RWPE2 (cell line): ENCODE measurements around the gene FAM193B.

Experiments used
- ATAC-seq: fragments of 200-7000 bp; cut with Tn5 transposase; 3 replicates; pipeline ENCODE4 v1.9.1; 2021; ENCODE audit warnings: low read depth
- DNase-seq: peaks from one replicate; pipeline ENCODE4 v3.0.0-alpha.2; 2020; ENCODE audit warnings: low spot score
- H3K27ac ChIP-seq: fragments of 450-650 bp; 2 replicates; pipeline ENCODE4 v1.5.1; 2017; ENCODE audit warnings: mild to moderate bottlenecking; ENCODE audit not compliant: poor library complexity, severe bottlenecking
- H3K27me3 ChIP-seq: fragments of 250-450 bp; sonication (Bioruptor Pico); 2 replicates; pipeline ENCODE4 v1.5.1; 2021; ENCODE audit warnings: mild to moderate bottlenecking, moderate library complexity; ENCODE audit not compliant: insufficient read depth, poor library complexity, severe bottlenecking
- H3K36me3 ChIP-seq: fragments of 250-450 bp; sonication (Bioruptor Pico); 2 replicates; pipeline ENCODE4 v1.5.1; 2020; ENCODE audit warnings: low read depth, mild to moderate bottlenecking, moderate library complexity
- H3K4me1 ChIP-seq: fragments of 250-450 bp; sonication (Bioruptor Pico); 2 replicates; pipeline ENCODE4 v1.5.1; 2021; ENCODE audit warnings: mild to moderate bottlenecking, moderate library complexity; ENCODE audit not compliant: insufficient read depth, poor library complexity, severe bottlenecking
- H3K4me3 ChIP-seq: fragments of 250-450 bp; sonication (Bioruptor Pico); 2 replicates; pipeline ENCODE4 v1.5.1; 2021; ENCODE audit warnings: mild to moderate bottlenecking, moderate library complexity; ENCODE audit not compliant: severe bottlenecking
- H3K9me3 ChIP-seq: fragments of 250-450 bp; sonication (Bioruptor Pico); 2 replicates; pipeline ENCODE4 v1.5.1; 2021; ENCODE audit warnings: mild to moderate bottlenecking, moderate library complexity; ENCODE audit not compliant: severe bottlenecking
- CTCF ChIP-seq: fragments of 450-650 bp; IDR thresholded peaks from one replicate; pipeline ENCODE4 v1.5.1; 2017; ENCODE audit warnings: mild to moderate bottlenecking, moderate library complexity; ENCODE audit not compliant: poor library complexity, severe bottlenecking

FAM193B gene

GRCh38 chr5:177547736-177548135 lies 6.6 kb downstream of the FAM193B start:
- no peaks in the 10 kb centered on the region for H3K27me3 ChIP-seq
- H3K9me3 ChIP-seq, result no peaks in the 10 kb centered on the region
- peaks cover 26% of the 10 kb centered on the region for H3K4me1 ChIP-seq
- H3K4me3 ChIP-seq, result no peak overlapping the region
- ATAC-seq, result no peak
- H3K27ac ChIP-seq, result peak overlapping the region; percentile 66
- DNase-seq, result no peak
- TF ChIP-seq CTCF, result no peak
- peaks cover 38% of the 10 kb centered on the region for H3K36me3 ChIP-seq

- no peaks in the 10 kb centered on the region for H3K27me3 ChIP-seq
- H3K4me1 ChIP-seq, result peaks cover 26% of the 10 kb centered on the region
- H3K36me3 ChIP-seq, result peaks cover 35% of the 10 kb centered on the region
- peak overlapping the region; percentile 66 for H3K27ac ChIP-seq
- H3K4me3 ChIP-seq, result no peak overlapping the region
- no peaks in the 10 kb centered on the region for H3K9me3 ChIP-seq
- DNase-seq (peak; percentile 90), ATAC-seq (peak; percentile 98)
- peak; percentile 47 for TF ChIP-seq CTCF
Measured at GRCh38 chr5:177546258-177546741, 8.1 kb downstream of the FAM193B start.

GRCh38 chr5:177545487-177546257 lies 8.7 kb downstream of the FAM193B start:
- Histone ChIP-seq H3K4me3 (no peak overlapping the region), H3K9me3 (no peaks in the 10 kb centered on the region), H3K4me1 (peaks cover 31% of the 10 kb centered on the region), H3K27ac (peak overlapping the region; percentile 66), H3K27me3 (no peaks in the 10 kb centered on the region), H3K36me3 (peaks cover 31% of the 10 kb centered on the region)
- no peak for TF ChIP-seq CTCF
- no peak for DNase-seq
- no peak for ATAC-seq

- TF ChIP-seq CTCF, result no peak
- Histone ChIP-seq H3K27ac (no peak overlapping the region), H3K36me3 (peaks cover 42% of the 10 kb centered on the region), H3K4me3 (no peak overlapping the region), H3K9me3 (no peaks in the 10 kb centered on the region), H3K4me1 (peaks cover 40% of the 10 kb centered on the region), H3K27me3 (no peaks in the 10 kb centered on the region)
- DNase-seq (no peak), ATAC-seq (no peak)
Measured at GRCh38 chr5:177542816-177543465, 11.4 kb downstream of the FAM193B start.

- H3K4me1 ChIP-seq, result peaks cover 23% of the 10 kb centered on the region
- no peak overlapping the region for H3K27ac ChIP-seq
- peaks cover 67% of the 10 kb centered on the region for H3K36me3 ChIP-seq
- no peak overlapping the region for H3K4me3 ChIP-seq
- TF ChIP-seq CTCF, result no peak
- ATAC-seq (peak; percentile 37; the same call in 2 of the 3 replicates), DNase-seq (no peak)
- H3K27me3 ChIP-seq, result no peaks in the 10 kb centered on the region
- H3K9me3 ChIP-seq, result no peaks in the 10 kb centered on the region
Measured at GRCh38 chr5:177540438-177540837, 13.9 kb downstream of the FAM193B start.
